ENCODE data around the gene HIGD1B.
A peak's percentile ranks its signal among the peaks of the same experiment; 100 is the strongest.

HIGD1B gene

GRCh38 chr17:44871556-44871955 is 23.9 kb downstream of the HIGD1B start:
- H3K27ac ChIP-seq, result no peak overlapping the region
- no peak for TF ChIP-seq ZFX (IDR thresholded peaks at IDR 0.05; ENCODE audit: borderline replicate concordance)
- no peak for TF ChIP-seq CTCF (IDR thresholded peaks at IDR 0.05)

- TF ChIP-seq ZFX (IDR thresholded peaks at IDR 0.05; ENCODE audit: borderline replicate concordance), result no peak
- TF ChIP-seq CTCF (IDR thresholded peaks at IDR 0.05), result no peak
Observed at GRCh38 chr17:44872131-44872768, 24.6 kb downstream of the HIGD1B start.

GRCh38 chr17:44875761-44876160 is 28.1 kb downstream of the HIGD1B start:
- TF ChIP-seq ZFX (IDR thresholded peaks at IDR 0.05; ENCODE audit: borderline replicate concordance) (no peak), CTCF (IDR thresholded peaks at IDR 0.05) (no peak)
- H3K27ac ChIP-seq, result no peak overlapping the region

More at GRCh38 chr17:44872131-44872768, 24.6 kb downstream of the HIGD1B start:
- H3K27ac ChIP-seq, result no peak overlapping the region

DNA sequence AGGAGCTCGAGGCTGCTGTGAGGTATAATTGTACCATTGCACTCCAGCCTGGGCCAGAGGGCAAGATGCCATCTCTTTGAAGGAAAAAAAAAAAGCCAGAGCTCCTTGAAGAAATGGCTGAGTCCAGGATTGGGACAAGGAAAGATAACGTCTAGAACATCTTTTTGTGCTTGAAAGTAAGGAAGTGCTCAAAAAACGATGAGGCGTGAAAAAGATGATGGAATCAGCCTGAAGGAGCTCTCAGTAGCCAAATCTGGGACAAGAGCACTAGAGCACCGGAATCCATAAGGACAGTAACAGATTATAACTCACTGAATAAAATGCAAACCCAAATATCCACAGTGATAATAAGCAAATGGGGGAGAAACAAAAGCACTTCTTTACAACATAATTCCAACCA is 29.4 kb downstream of the HIGD1B start:
- no peak for TF ChIP-seq CTCF (IDR thresholded peaks at IDR 0.05)
- no peak for TF ChIP-seq ZFX (IDR thresholded peaks at IDR 0.05; ENCODE audit: borderline replicate concordance)
- no peak overlapping the region for H3K27ac ChIP-seq

GRCh38 chr17:44878627-44879221 is 31.0 kb downstream of the HIGD1B start:
- TF ChIP-seq ZFX (IDR thresholded peaks at IDR 0.05; ENCODE audit: borderline replicate concordance), result no peak
- TF ChIP-seq CTCF (IDR thresholded peaks at IDR 0.05), result peak; percentile 79
- H3K27ac ChIP-seq, result no peak overlapping the region

- no peak for TF ChIP-seq ZFX (IDR thresholded peaks at IDR 0.05; ENCODE audit: borderline replicate concordance)
- TF ChIP-seq CTCF (IDR thresholded peaks at IDR 0.05), result no peak
- H3K27ac ChIP-seq, result no peak overlapping the region
Observed at GRCh38 chr17:44879376-44879775, 31.7 kb downstream of the HIGD1B start.

- TF ChIP-seq CTCF (IDR thresholded peaks at IDR 0.05) (no peak), ZFX (IDR thresholded peaks at IDR 0.05; ENCODE audit: borderline replicate concordance) (no peak)
- no peak overlapping the region for H3K27ac ChIP-seq
Observed at GRCh38 chr17:44880062-44880461, 32.4 kb downstream of the HIGD1B start.

Measured in 22Rv1 (cell line).